ENCODE measurements around the gene AHDC1. TPM values are rescaled to one million over a fixed set of nuclear protein-coding genes. Genes with fewer than 3 reads are reported as not detected.
A peak's percentile ranks its signal among the peaks of the same experiment; 100 is the strongest.

AHDC1 gene
- total and polyA plus RNA-seq, 2 of the 13 experiments (the other 11 are each of a cell fraction or from before 2014, with no cell fraction given), result 1.0 to 2.7 TPM

GRCh38 chr1:27563341-27563590 is 40.7 kb downstream of the AHDC1 start (continued):
- TF ChIP-seq, protein P1, sequence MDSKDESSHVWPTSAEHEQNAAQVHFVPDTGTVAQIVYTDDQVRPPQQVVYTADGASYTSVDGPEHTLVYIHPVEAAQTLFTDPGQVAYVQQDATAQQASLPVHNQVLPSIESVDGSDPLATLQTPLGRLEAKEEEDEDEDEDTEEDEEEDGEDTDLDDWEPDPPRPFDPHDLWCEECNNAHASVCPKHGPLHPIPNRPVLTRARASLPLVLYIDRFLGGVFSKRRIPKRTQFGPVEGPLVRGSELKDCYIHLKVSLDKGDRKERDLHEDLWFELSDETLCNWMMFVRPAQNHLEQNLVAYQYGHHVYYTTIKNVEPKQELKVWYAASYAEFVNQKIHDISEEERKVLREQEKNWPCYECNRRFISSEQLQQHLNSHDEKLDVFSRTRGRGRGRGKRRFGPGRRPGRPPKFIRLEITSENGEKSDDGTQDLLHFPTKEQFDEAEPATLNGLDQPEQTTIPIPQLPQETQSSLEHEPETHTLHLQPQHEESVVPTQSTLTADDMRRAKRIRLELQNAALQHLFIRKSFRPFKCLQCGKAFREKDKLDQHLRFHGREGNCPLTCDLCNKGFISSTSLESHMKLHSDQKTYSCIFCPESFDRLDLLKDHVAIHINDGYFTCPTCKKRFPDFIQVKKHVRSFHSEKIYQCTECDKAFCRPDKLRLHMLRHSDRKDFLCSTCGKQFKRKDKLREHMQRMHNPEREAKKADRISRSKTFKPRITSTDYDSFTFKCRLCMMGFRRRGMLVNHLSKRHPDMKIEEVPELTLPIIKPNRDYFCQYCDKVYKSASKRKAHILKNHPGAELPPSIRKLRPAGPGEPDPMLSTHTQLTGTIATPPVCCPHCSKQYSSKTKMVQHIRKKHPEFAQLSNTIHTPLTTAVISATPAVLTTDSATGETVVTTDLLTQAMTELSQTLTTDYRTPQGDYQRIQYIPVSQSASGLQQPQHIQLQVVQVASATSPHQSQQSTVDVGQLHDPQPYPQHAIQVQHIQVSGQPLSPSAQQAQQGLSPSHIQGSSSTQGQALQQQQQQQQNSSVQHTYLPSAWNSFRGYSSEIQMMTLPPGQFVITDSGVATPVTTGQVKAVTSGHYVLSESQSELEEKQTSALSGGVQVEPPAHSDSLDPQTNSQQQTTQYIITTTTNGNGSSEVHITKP (CRISPR knock-in tag; IDR thresholded peaks at IDR 0.05; ENCODE audit: low read depth), result no peak
- TF ChIP-seq AGO2 (optimal IDR thresholded peaks at IDR 0.05; ENCODE audit: low read depth, low read length) (peak; percentile 18), MNT (IDR thresholded peaks at IDR 0.05) (peak; percentile 29), THAP9 (CRISPR knock-in tag; IDR thresholded peaks at IDR 0.05; ENCODE audit: borderline replicate concordance) (no peak), ZNF33B (CRISPR knock-in tag; IDR thresholded peaks at IDR 0.05) (no peak), ZNF598 (CRISPR knock-in tag; IDR thresholded peaks at IDR 0.05; ENCODE audit: borderline replicate concordance) (no peak), TBP (CRISPR knock-in tag; IDR thresholded peaks at IDR 0.05) (0 out of 2 replicates have a peak, but pooled peaks have one; percentile 70), EHMT2 (IDR thresholded peaks at IDR 0.05; ENCODE audit: borderline replicate concordance, low read depth, low read length) (no peak), GABPB1 (CRISPR knock-in tag; IDR thresholded peaks at IDR 0.05) (no peak), ZNF788 (CRISPR knock-in tag; IDR thresholded peaks at IDR 0.05; ENCODE audit: borderline replicate concordance) (no peak), E2F5 (CRISPR knock-in tag; conservative IDR thresholded peaks at IDR 0.05) (no peak), ZNF33A (CRISPR knock-in tag; IDR thresholded peaks at IDR 0.05; ENCODE audit: borderline replicate concordance) (no peak), STAT5B (CRISPR knock-in tag; IDR thresholded peaks at IDR 0.05) (no peak), ZNF253 (CRISPR knock-in tag; IDR thresholded peaks at IDR 0.05; ENCODE audit: borderline replicate concordance) (no peak), ZFYVE20 (CRISPR knock-in tag; IDR thresholded peaks at IDR 0.05; ENCODE audit: borderline replicate concordance, low read depth) (no peak), ZFP36L1 (CRISPR knock-in tag; IDR thresholded peaks at IDR 0.05) (no peak)
- TF ChIP-seq, protein P2, sequence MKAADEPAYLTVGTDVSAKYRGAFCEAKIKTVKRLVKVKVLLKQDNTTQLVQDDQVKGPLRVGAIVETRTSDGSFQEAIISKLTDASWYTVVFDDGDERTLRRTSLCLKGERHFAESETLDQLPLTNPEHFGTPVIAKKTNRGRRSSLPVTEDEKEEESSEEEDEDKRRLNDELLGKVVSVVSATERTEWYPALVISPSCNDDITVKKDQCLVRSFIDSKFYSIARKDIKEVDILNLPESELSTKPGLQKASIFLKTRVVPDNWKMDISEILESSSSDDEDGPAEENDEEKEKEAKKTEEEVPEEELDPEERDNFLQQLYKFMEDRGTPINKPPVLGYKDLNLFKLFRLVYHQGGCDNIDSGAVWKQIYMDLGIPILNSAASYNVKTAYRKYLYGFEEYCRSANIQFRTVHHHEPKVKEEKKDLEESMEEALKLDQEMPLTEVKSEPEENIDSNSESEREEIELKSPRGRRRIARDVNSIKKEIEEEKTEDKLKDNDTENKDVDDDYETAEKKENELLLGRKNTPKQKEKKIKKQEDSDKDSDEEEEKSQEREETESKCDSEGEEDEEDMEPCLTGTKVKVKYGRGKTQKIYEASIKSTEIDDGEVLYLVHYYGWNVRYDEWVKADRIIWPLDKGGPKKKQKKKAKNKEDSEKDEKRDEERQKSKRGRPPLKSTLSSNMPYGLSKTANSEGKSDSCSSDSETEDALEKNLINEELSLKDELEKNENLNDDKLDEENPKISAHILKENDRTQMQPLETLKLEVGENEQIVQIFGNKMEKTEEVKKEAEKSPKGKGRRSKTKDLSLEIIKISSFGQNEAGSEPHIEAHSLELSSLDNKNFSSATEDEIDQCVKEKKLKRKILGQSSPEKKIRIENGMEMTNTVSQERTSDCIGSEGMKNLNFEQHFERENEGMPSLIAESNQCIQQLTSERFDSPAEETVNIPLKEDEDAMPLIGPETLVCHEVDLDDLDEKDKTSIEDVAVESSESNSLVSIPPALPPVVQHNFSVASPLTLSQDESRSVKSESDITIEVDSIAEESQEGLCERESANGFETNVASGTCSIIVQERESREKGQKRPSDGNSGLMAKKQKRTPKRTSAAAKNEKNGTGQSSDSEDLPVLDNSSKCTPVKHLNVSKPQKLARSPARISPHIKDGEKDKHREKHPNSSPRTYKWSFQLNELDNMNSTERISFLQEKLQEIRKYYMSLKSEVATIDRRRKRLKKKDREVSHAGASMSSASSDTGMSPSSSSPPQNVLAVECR (CRISPR knock-in tag; IDR thresholded peaks at IDR 0.05; ENCODE audit: borderline replicate concordance), result no peak

All from HepG2 (cell line).